C4-2B (cell line): ENCODE measurements around the gene CTNNA3.

Experiments
- ZFX ChIP-seq: fragments of 450-650 bp; IDR thresholded peaks from 2 replicates; pipeline ENCODE4 v1.6.1; 2017
- TF ChIP-seq, protein P1 (sequence below): fragments of 450-650 bp; conservative IDR thresholded peaks from 2 replicates; pipeline ENCODE4 v1.5.1; 2017; ENCODE audit warnings: mild to moderate bottlenecking

GRCh38 chr10:66575251-66575855 is 1120.6 kb downstream of the CTNNA3 start:
- TF ChIP-seq, protein P1, sequence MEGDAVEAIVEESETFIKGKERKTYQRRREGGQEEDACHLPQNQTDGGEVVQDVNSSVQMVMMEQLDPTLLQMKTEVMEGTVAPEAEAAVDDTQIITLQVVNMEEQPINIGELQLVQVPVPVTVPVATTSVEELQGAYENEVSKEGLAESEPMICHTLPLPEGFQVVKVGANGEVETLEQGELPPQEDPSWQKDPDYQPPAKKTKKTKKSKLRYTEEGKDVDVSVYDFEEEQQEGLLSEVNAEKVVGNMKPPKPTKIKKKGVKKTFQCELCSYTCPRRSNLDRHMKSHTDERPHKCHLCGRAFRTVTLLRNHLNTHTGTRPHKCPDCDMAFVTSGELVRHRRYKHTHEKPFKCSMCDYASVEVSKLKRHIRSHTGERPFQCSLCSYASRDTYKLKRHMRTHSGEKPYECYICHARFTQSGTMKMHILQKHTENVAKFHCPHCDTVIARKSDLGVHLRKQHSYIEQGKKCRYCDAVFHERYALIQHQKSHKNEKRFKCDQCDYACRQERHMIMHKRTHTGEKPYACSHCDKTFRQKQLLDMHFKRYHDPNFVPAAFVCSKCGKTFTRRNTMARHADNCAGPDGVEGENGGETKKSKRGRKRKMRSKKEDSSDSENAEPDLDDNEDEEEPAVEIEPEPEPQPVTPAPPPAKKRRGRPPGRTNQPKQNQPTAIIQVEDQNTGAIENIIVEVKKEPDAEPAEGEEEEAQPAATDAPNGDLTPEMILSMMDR, result no peak
- TF ChIP-seq ZFX, result no peak
